ENCODE measurements around the gene IWS1. TPM values are rescaled to one million over a fixed set of nuclear protein-coding genes. Genes with fewer than 3 reads are reported as not detected.

The IWS1 gene
- total RNA-seq, 2 experiments from 2014 or later, result 24.9 to 26.0 TPM

DNA sequence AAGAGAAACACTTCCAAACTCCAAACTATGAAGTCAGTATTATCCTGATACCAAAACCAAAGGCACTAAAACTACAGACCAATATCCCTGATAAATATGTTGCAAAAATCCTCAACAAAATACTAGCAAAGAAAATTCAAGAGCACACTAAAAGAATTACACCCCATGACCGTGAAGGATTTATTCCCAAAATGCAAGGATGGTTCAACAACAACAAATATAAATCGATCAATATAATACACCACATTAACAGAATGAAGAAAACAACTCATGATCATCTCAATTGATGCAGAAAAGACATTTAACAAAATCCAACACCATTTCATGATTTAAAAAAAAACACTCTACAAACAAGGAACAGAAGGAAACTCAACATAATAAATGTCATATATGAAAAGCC lies 50.5 kb downstream of the IWS1 start:
- ATAC-seq (ENCODE audit: poor library complexity) (no peak), DNase-seq (no peak)
- intact Hi-C loops (cut with DNase I, micrococcal nuclease), result loop anchor here in 1 of 2 experiments (5.0 kb wide), 1 partner anchor 118 kb away; no protein-coding TSS in a partner anchor
- Mint-ChIP-seq H3K4me3 (no peak overlapping the region), H3K27ac (no peak overlapping the region), H3K27me3 (no peaks in the 10 kb centered on the region), H3K4me1 (ENCODE audit: low read depth) (no peaks in the 10 kb centered on the region), H3K9me3 (no peaks in the 10 kb centered on the region), H3K36me3 (ENCODE audit: low read depth) (peaks cover 22% of the 10 kb centered on the region)
- Histone ChIP-seq H3K9me3 (ENCODE audit: control insufficient read depth in 1 of 2, insufficient read depth in 1 of 2, low read length in 2 of 2) (no peaks in the 10 kb centered on the region), H3K36me3 (ENCODE audit: insufficient read depth, low read length) (peaks cover 10% of the 10 kb centered on the region), H3K4me1 (ENCODE audit: insufficient read depth, low read length) (no peaks in the 10 kb centered on the region), H3K27ac (ENCODE audit: low read depth in 1 of 2, low read length in 2 of 2) (no peak overlapping the region), H3K27me3 (ENCODE audit: control insufficient read depth in 1 of 2, insufficient read depth in 2 of 2, low read length in 2 of 2) (no peaks in the 10 kb centered on the region), H3K4me3 (ENCODE audit: low read length) (no peak overlapping the region)
- ChIA-PET POLR2A (no interaction called here), CTCF (no interaction called here)
- TF ChIP-seq, protein P1, sequence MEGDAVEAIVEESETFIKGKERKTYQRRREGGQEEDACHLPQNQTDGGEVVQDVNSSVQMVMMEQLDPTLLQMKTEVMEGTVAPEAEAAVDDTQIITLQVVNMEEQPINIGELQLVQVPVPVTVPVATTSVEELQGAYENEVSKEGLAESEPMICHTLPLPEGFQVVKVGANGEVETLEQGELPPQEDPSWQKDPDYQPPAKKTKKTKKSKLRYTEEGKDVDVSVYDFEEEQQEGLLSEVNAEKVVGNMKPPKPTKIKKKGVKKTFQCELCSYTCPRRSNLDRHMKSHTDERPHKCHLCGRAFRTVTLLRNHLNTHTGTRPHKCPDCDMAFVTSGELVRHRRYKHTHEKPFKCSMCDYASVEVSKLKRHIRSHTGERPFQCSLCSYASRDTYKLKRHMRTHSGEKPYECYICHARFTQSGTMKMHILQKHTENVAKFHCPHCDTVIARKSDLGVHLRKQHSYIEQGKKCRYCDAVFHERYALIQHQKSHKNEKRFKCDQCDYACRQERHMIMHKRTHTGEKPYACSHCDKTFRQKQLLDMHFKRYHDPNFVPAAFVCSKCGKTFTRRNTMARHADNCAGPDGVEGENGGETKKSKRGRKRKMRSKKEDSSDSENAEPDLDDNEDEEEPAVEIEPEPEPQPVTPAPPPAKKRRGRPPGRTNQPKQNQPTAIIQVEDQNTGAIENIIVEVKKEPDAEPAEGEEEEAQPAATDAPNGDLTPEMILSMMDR (IDR thresholded peaks at IDR 0.05), result no peak

DNA sequence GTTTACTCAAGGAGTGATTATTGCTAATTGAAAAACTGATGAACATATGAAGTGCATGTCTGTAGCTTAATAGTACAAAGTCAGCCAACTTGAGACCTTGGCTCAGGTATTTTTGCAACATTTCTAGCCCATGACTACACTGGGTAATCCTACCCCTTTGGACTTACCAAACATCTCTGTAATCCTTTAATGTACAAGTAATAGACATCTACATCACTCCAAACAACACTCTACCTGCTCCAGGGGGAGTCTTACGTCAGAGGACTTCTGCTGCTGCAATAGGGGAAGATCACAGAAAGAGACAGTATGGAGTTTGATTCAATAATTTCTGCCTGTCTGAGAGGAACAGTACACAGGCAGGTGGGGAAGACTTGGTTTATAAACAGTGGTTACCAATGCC lies 54.0 kb downstream of the IWS1 start:
- Mint-ChIP-seq H3K4me3 (no peak overlapping the region), H3K9me3 (no peaks in the 10 kb centered on the region), H3K27ac (no peak overlapping the region), H3K27me3 (no peaks in the 10 kb centered on the region), H3K4me1 (ENCODE audit: low read depth) (no peaks in the 10 kb centered on the region), H3K36me3 (ENCODE audit: low read depth) (peaks cover 26% of the 10 kb centered on the region)
- intact Hi-C loops (cut with DNase I, micrococcal nuclease), result no loop called here
- ATAC-seq (ENCODE audit: poor library complexity) (no peak), DNase-seq (no peak)
- Histone ChIP-seq H3K4me3 (ENCODE audit: low read length) (no peak overlapping the region), H3K4me1 (ENCODE audit: insufficient read depth, low read length) (no peaks in the 10 kb centered on the region), H3K36me3 (ENCODE audit: insufficient read depth, low read length) (peaks cover 17% of the 10 kb centered on the region), H3K27me3 (ENCODE audit: control insufficient read depth in 1 of 2, insufficient read depth in 2 of 2, low read length in 2 of 2) (no peaks in the 10 kb centered on the region), H3K9me3 (ENCODE audit: control insufficient read depth in 1 of 2, insufficient read depth in 1 of 2, low read length in 2 of 2) (no peaks in the 10 kb centered on the region), H3K27ac (ENCODE audit: low read depth in 1 of 2, low read length in 2 of 2) (no peak overlapping the region)
- TF ChIP-seq, protein P1 (IDR thresholded peaks at IDR 0.05), result no peak
- ChIA-PET POLR2A (no interaction called here), CTCF (no interaction called here)

DNA sequence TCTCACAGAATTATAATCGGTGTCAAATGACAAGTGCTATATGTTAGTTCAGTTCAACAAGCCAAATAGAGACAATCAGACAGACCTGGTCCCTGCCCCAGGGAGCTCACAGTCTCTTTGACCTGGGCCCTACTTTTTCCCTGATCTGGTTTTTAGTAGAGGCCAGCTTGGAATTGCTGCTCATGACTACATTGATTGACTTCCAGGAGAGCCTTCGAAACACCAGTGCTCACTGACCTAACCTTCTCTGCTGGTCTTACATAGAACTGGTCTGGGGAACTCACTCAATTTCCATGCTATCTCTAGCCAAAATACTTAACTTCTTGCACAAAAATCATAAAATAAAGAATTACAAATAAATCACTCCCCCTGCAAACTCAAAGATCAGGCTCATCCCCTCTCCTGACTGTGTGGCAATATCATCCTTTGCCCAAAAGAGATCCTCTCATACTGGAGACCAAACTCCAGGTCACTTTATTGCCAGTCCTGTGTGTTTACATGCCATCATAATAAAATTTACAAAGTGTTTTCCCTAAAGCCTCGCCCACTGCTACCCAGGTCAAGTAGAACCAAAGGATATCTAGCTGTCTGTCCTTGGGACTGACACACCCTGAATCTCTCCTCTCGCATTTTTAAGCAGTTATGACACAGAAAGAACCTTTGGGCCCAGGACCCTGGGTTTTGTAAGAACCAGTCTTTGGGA lies 54.9 kb downstream of the IWS1 start:
- Mint-ChIP-seq H3K9me3 (no peaks in the 10 kb centered on the region), H3K36me3 (ENCODE audit: low read depth) (peaks cover 27% of the 10 kb centered on the region), H3K27ac (no peak overlapping the region), H3K4me3 (no peak overlapping the region), H3K27me3 (no peaks in the 10 kb centered on the region), H3K4me1 (ENCODE audit: low read depth) (no peaks in the 10 kb centered on the region)
- H3K36me3 ChIP-seq (ENCODE audit: insufficient read depth, low read length), result peaks cover 17% of the 10 kb centered on the region
- no peaks in the 10 kb centered on the region for H3K9me3 ChIP-seq (ENCODE audit: control insufficient read depth in 1 of 2, insufficient read depth in 1 of 2, low read length in 2 of 2)
- ATAC-seq (ENCODE audit: poor library complexity) (no peak), DNase-seq (no peak)
- no peaks in the 10 kb centered on the region for H3K27me3 ChIP-seq (ENCODE audit: control insufficient read depth in 1 of 2, insufficient read depth in 2 of 2, low read length in 2 of 2)
- ChIA-PET POLR2A (no interaction called here), CTCF (no interaction called here)
- H3K4me3 ChIP-seq (ENCODE audit: low read length), result no peak overlapping the region
- H3K4me1 ChIP-seq (ENCODE audit: insufficient read depth, low read length), result no peaks in the 10 kb centered on the region
- H3K27ac ChIP-seq (ENCODE audit: low read depth in 1 of 2, low read length in 2 of 2), result no peak overlapping the region
- intact Hi-C loops (cut with DNase I, micrococcal nuclease), result no loop called here
- TF ChIP-seq, protein P1 (IDR thresholded peaks at IDR 0.05), result no peak

Data from CD4-positive, alpha-beta T cell (primary cell).